ENCODE measurements around the gene ARHGDIA. TPM values are rescaled to one million over a fixed set of nuclear protein-coding genes. Genes with fewer than 3 reads are reported as not detected.

Gene ARHGDIA
- polyA plus RNA-seq, 3 donors = 133 to 351 (median 249) TPM

DNA sequence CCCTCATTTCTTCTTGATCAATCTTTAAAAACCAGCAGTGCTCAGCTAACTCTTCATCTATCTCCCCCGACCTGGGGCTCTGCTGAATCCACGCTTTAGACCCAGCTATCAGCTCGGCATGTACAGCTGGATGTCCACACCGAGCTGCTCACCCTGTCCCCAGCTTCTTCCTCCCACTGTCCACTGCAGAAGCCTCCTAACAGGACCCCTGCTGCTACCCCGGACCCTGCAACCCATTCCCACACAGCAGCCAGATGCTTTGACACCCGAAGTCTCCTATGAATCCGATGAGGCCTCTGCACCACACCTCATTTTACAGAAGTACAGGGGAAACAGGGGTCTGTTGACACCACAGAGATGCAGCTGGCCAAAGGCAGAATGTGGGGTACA lies 53.4 kb downstream of the ARHGDIA start:
- no peak overlapping the region for H3K27ac ChIP-seq (ENCODE audit: low read depth, low read length)
- 41 to 52% (median 48%) methylated on average over 7 of the region's 7 CpGs for WGBS, 3 donors

Other genes starting within 250 kb of the ARHGDIA start
- 10 to 100 TPM; 21.9 to 53.4 (median 30.8) TPM for gene NPLOC4, start 234.2 kb downstream of the ARHGDIA start, polyA plus RNA-seq
- gene TSPAN10, start 234.1 kb downstream of the ARHGDIA start, polyA plus RNA-seq = 1 to 10 TPM in 1 of 3 donors, under 1 TPM in 2; 0.79 to 1.3 (median 0.86) TPM
- 1 to 10 TPM in 1 of 3 donors, under 1 TPM in 2; 0.20 to 1.0 (median 0.45) TPM for gene PDE6G, start 214.8 kb downstream of the ARHGDIA start, polyA plus RNA-seq
- gene OXLD1, start 204.7 kb downstream of the ARHGDIA start, polyA plus RNA-seq = 10 to 100 TPM; 33.5 to 51.2 (median 40.5) TPM
- gene CCDC137, start 204.6 kb downstream of the ARHGDIA start, polyA plus RNA-seq = 10 to 100 TPM in 2 of 3 donors, 1 to 10 TPM in 1; 8.9 to 18.6 (median 11.3) TPM
- gene ARL16, start 187.5 kb downstream of the ARHGDIA start, polyA plus RNA-seq = 10 to 100 TPM; 26.8 to 44.4 (median 41.1) TPM
- 100 to 1,000 TPM in 1 of 3 donors, 10 to 100 TPM in 2; 57.6 to 118 (median 91.6) TPM for gene HGS, start 187.3 kb downstream of the ARHGDIA start, polyA plus RNA-seq
- gene MRPL12, start 168.0 kb downstream of the ARHGDIA start, polyA plus RNA-seq = 100 to 1,000 TPM in 2 of 3 donors, 10 to 100 TPM in 1; 81.3 to 134 (median 118) TPM
- 10 to 100 TPM; 18.7 to 61.4 (median 43.2) TPM for gene SLC25A10, start 159.1 kb downstream of the ARHGDIA start, polyA plus RNA-seq
- gene GCGR, start 67.2 kb downstream of the ARHGDIA start, polyA plus RNA-seq = 1 to 10 TPM in 1 of 3 donors, under 1 TPM in 1, not detected in 1; 0.12 to 1.4 TPM
- gene MCRIP1, start 38.0 kb downstream of the ARHGDIA start, polyA plus RNA-seq = 100 to 1,000 TPM in 2 of 3 donors, 10 to 100 TPM in 1; 92.8 to 190 (median 116) TPM
- under 1 TPM in 2 of 3 donors, not detected in 1; 0.15 to 0.58 TPM for gene PPP1R27, start 36.3 kb downstream of the ARHGDIA start, polyA plus RNA-seq
- gene P4HB, start 10.8 kb downstream of the ARHGDIA start, polyA plus RNA-seq = 1,000 to 10,000 TPM in 1 of 3 donors, 100 to 1,000 TPM in 2; 377 to 2,064 (median 453) TPM
- 10 to 100 TPM; 20.0 to 46.4 (median 37.9) TPM for gene ALYREF, start 20.2 kb upstream of the ARHGDIA start, polyA plus RNA-seq
- 100 to 1,000 TPM; 160 to 319 (median 193) TPM for gene ANAPC11, start 20.4 kb upstream of the ARHGDIA start, polyA plus RNA-seq
- gene NPB, start 30.9 kb upstream of the ARHGDIA start, polyA plus RNA-seq = under 1 TPM in 2 of 3 donors, not detected in 1; 0.23 to 0.77 TPM
- gene PCYT2, start 40.1 kb upstream of the ARHGDIA start, polyA plus RNA-seq = 10 to 100 TPM; 30.4 to 76.4 (median 54.3) TPM
- 10 to 100 TPM; 12.6 to 19.6 (median 19.0) TPM for gene SIRT7, start 46.8 kb upstream of the ARHGDIA start, polyA plus RNA-seq
- gene MAFG, start 56.4 kb upstream of the ARHGDIA start, polyA plus RNA-seq = 10 to 100 TPM in 2 of 3 donors, 1 to 10 TPM in 1; 5.2 to 13.9 (median 13.8) TPM
- 10 to 100 TPM in 2 of 3 donors, 1 to 10 TPM in 1; 9.2 to 63.5 (median 34.9) TPM for gene PYCR1, start 66.0 kb upstream of the ARHGDIA start, polyA plus RNA-seq
- not detected for gene MYADML2, start 75.9 kb upstream of the ARHGDIA start, polyA plus RNA-seq
- gene NOTUM, start 89.8 kb upstream of the ARHGDIA start, polyA plus RNA-seq = under 1 TPM; 0.03 to 0.67 (median 0.31) TPM
- gene ASPSCR1, start 106.3 kb upstream of the ARHGDIA start, polyA plus RNA-seq = 10 to 100 TPM; 17.7 to 35.4 (median 31.0) TPM
- gene CENPX, start 151.5 kb upstream of the ARHGDIA start, polyA plus RNA-seq = 10 to 100 TPM; 60.7 to 80.9 (median 76.8) TPM
- gene LRRC45, start 152.0 kb upstream of the ARHGDIA start, polyA plus RNA-seq = 10 to 100 TPM in 1 of 3 donors, 1 to 10 TPM in 2; 7.3 to 10.2 (median 8.1) TPM
- gene RAC3, start 160.3 kb upstream of the ARHGDIA start, polyA plus RNA-seq = 10 to 100 TPM; 10.4 to 32.2 (median 17.0) TPM
- 100 to 1,000 TPM; 136 to 361 (median 220) TPM for gene DCXR, start 166.4 kb upstream of the ARHGDIA start, polyA plus RNA-seq
- gene RFNG, start 180.5 kb upstream of the ARHGDIA start, polyA plus RNA-seq = 10 to 100 TPM; 39.4 to 51.2 (median 41.1) TPM
- gene GPS1, start 180.6 kb upstream of the ARHGDIA start, polyA plus RNA-seq = 10 to 100 TPM; 58.9 to 89.2 (median 77.5) TPM
- 100 to 1,000 TPM in 1 of 3 donors, 10 to 100 TPM in 2; 71.2 to 118 (median 80.9) TPM for gene DUS1L, start 194.5 kb upstream of the ARHGDIA start, polyA plus RNA-seq
- 1,000 to 10,000 TPM in 1 of 3 donors, 100 to 1,000 TPM in 2; 464 to 3,885 (median 885) TPM for gene FASN, start 226.9 kb upstream of the ARHGDIA start, polyA plus RNA-seq